Measurements from ENCODE around the gene OPTC.
A peak's percentile ranks its signal among the peaks of the same experiment; 100 is the strongest.

The OPTC gene

DNA sequence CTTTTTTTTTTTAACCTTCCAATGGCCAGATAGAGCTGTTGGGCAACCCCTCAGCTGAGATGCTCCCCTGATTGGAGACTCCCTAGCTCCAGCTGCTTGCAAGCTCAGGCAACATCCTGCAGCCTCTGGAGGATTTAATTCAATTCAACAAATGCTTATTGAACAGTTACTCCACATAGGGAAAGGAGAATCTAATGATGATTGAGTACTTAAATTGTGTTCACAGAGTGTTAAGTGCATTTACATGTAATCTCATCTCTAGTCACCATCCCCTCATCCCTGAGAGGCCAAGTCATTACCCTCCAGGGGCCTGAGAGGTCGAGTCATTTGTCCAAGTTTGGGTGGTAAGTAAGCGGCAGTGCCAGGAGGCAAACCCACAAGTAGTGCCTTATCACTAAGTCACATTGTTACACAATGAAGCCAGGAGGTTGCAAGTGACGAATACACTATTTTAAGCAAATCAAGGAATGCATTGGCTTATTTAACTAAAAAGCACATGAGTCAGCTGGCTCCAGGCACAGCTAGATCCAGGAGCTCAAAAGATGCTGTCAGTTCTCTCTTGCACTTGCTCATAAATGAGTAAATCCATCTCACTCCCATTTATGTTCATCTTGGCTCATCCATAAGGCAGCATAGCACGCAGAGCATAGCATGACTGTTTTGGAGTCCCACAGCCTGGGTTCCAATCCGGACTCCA, 64.3 kb downstream of the OPTC start:
- no peak overlapping the region for H2BK15ac ChIP-seq (replicated peaks; ENCODE audit: low read depth)
- no peak overlapping the region for H3K4me3 ChIP-seq (ENCODE audit: low read length)
- DNase-seq: peak; percentile 93
- H2AK5ac ChIP-seq (ENCODE audit: low read length): no peak overlapping the region
- H3K4ac ChIP-seq (ENCODE audit: low read depth, low read length): no peak overlapping the region
- no peaks in the 10 kb centered on the region for H3K79me1 ChIP-seq (ENCODE audit: low read length)
- no peak overlapping the region for H2BK120ac ChIP-seq (ENCODE audit: low read depth, low read length)
- no CpG with 5 or more reads among the region's 5 CpGs for WGBS (ENCODE audit: extremely low coverage, insufficient coverage, low lambda C conversion rate)
- no peak overlapping the region for H3K9ac ChIP-seq (ENCODE audit: low read length)
- H3K23ac ChIP-seq (ENCODE audit: low read length): no peak overlapping the region
- peak overlapping the region; percentile 22 for H3K56ac ChIP-seq (ENCODE audit: low read length)
- no peaks in the 10 kb centered on the region for H3K36me3 ChIP-seq (ENCODE audit: control insufficient read depth, insufficient read depth, low read length)
- no peak overlapping the region for H3K18ac ChIP-seq (ENCODE audit: low read length)
- H3K4me2 ChIP-seq (ENCODE audit: low read length): no peak overlapping the region
- H2BK5ac ChIP-seq (ENCODE audit: low read length): no peak overlapping the region
- H3K4me1 ChIP-seq (ENCODE audit: control insufficient read depth, low read depth, low read length): peaks cover 29% of the 10 kb centered on the region
- no peak overlapping the region for H4K8ac ChIP-seq (ENCODE audit: low read depth, low read length)
- no peaks in the 10 kb centered on the region for H3K27me3 ChIP-seq (ENCODE audit: insufficient read depth, low read length, poor library complexity)
- H4K5ac ChIP-seq (ENCODE audit: low read length): no peak overlapping the region
- no peaks in the 10 kb centered on the region for H3K79me2 ChIP-seq (ENCODE audit: control insufficient read depth, insufficient read depth, low read length)
- no peak overlapping the region for H3K27ac ChIP-seq (ENCODE audit: low read depth, low read length)
